Caco-2 (cell line): ENCODE results near the gene FAM9A. TPM values are rescaled to one million over a fixed set of nuclear protein-coding genes. Genes with fewer than 3 reads are reported as not detected.
"Not testable (repeated sequence)": the region's sequence is repeated elsewhere in the genome, so short reads cannot be mapped to it uniquely, and the experiment has no call there.

Source experiments
- BruUV-seq: library from RNA; stranded (reverse); fragments of 400-500 nt; replicated peaks from 2 replicates; lab custom pipeline; 2021; lab: Mats Ljungman, UMichigan
- CTCF ChIA-PET: fragments of 300-600 bp; sonication (Branson Sonifier 250); formaldehyde crosslinking; loops from one replicate; lab custom pipeline; 2022; ENCODE audit warnings: antibody characterized with exemption; lab: Charles Lee
- POLR2A ChIA-PET: fragments of 300-600 bp; sonication (Branson Sonifier 250); formaldehyde crosslinking; loops from one replicate; lab custom pipeline; 2022; ENCODE audit warnings: antibody characterized with exemption; lab: Charles Lee
- DNase-seq, 2 experiments: peaks; one replicate each; pipeline versions ENCODE4 v3.0.0 to v3.0.0-alpha.2; 2020 to 2022
- H3K27me3 ChIP-seq: replicated peaks from 2 replicates; pipeline ENCODE4 v1.6.0; 2011; ENCODE audit warnings: low read length; ENCODE audit not compliant: control insufficient read depth, insufficient read depth
- H3K36me3 ChIP-seq: 2 replicates; pipeline ENCODE4 v1.5.1; 2011; ENCODE audit warnings: low read length; ENCODE audit not compliant: control insufficient read depth, insufficient read depth
- H3K4me1 ChIP-seq: fragments of 250-450 bp; sonication (Bioruptor Pico); 2 replicates; pipeline ENCODE4 v1.5.1; 2020; ENCODE audit warnings: mild to moderate bottlenecking
- H3K4me3 ChIP-seq: 2 replicates; pipeline ENCODE4 v1.5.1; 2011; ENCODE audit warnings: low read depth, mild to moderate bottlenecking, control low read depth, low read length
- H3K9me3 ChIP-seq: fragments of 250-450 bp; sonication (Bioruptor Pico); 2 replicates; pipeline ENCODE4 v1.5.1; 2020; ENCODE audit warnings: mild to moderate bottlenecking, moderate library complexity
- H3K27ac Mint-ChIP-seq: one replicate; pipeline ENCODE4 v1.8.0; 2022; ENCODE audit warnings: mixed read lengths; ENCODE audit not compliant: unreplicated experiment
- H3K27me3 Mint-ChIP-seq: one replicate; pipeline ENCODE4 v1.8.0; 2022; ENCODE audit warnings: mixed read lengths; ENCODE audit not compliant: insufficient read depth, unreplicated experiment
- H3K36me3 Mint-ChIP-seq: one replicate; pipeline ENCODE4 v1.8.0; 2022; ENCODE audit warnings: mild to moderate bottlenecking, mixed read lengths; ENCODE audit not compliant: insufficient read depth, unreplicated experiment
- H3K4me1 Mint-ChIP-seq: one replicate; pipeline ENCODE4 v1.8.0; 2022; ENCODE audit warnings: low read depth, mixed read lengths; ENCODE audit not compliant: unreplicated experiment
- H3K4me3 Mint-ChIP-seq: one replicate; pipeline ENCODE4 v1.8.0; 2022; ENCODE audit warnings: mild to moderate bottlenecking, moderate library complexity, mixed read lengths; ENCODE audit not compliant: unreplicated experiment
- H3K9me3 Mint-ChIP-seq: one replicate; pipeline ENCODE4 v1.8.0; 2022; ENCODE audit warnings: mixed read lengths; ENCODE audit not compliant: unreplicated experiment
- intact Hi-C: fragments of 100-400 bp; cut with micrococcal nuclease; formaldehyde crosslinking; loops from one replicate; pipeline ENCODE4 v1.10.0; 2022; ENCODE audit not compliant: unreplicated experiment
- total RNA-seq: library from RNA; stranded (reverse); gene quantifications from 2 replicates; pipeline ENCODE4 v1.2.3, GENCODE V29; 2022
- TF ChIP-seq, protein P1 (sequence below), 2 experiments: fragments of 200-600 bp in 1 of 2; IDR thresholded peaks; 1 replicate in 1 of 2; 2 replicates in 1 of 2; pipeline versions ENCODE4 v1.5.1 to v1.8.0; 2011 to 2022; ENCODE audit warnings: antibody characterized with exemption in 1 of 2, control low read depth in 1 of 2, inconsistent platforms in 1 of 2, low read depth in 1 of 2, low read length in 1 of 2, mild to moderate bottlenecking in 1 of 2, moderate library complexity in 1 of 2; ENCODE audit not compliant: insufficient read depth in 1 of 2, severe bottlenecking in 1 of 2, unreplicated experiment in 1 of 2

Gene FAM9A
- total RNA-seq, 1 experiment from 2014 or later = not detected

DNA sequence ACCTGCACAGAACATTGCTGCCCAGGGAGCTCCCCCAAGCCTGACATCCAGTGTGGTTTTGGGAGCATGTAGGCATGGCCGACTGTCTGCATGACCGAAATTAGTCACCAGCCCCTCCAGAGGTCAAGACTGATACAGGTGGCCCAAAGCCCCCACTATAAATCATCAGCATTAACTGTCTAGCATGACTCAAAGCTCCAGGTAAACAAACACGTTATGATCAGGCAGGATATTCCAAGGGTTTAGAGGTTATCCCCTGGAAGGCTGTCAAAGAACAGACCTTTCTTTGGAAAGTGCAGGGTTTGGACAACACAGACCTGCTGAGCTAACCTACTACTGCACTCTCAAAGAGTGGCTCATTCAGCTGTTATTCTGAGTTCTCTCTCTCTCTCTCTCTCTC is 2.1 kb upstream of the FAM9A start:
- H3K27ac Mint-ChIP-seq = no peak overlapping the region
- Histone ChIP-seq H3K4me1 (no peaks in the 10 kb centered on the region), H3K36me3 (no peaks in the 10 kb centered on the region), H3K4me3 (no peak overlapping the region), H3K27me3 (no peaks in the 10 kb centered on the region), H3K9me3 (no peaks in the 10 kb centered on the region)
- intact Hi-C loops = no loop called here
- DNase-seq = no peak
- BruUV-seq = no TSS peak
- no peak overlapping the region for H3K4me3 Mint-ChIP-seq
- H3K9me3 Mint-ChIP-seq = no peaks in the 10 kb centered on the region
- H3K4me1 Mint-ChIP-seq = no peaks in the 10 kb centered on the region
- no peaks in the 10 kb centered on the region for H3K36me3 Mint-ChIP-seq
- POLR2A ChIA-PET = no interaction called here
- peaks cover 21% of the 10 kb centered on the region for H3K27me3 Mint-ChIP-seq
- CTCF ChIA-PET = no interaction called here
- TF ChIP-seq, protein P1, sequence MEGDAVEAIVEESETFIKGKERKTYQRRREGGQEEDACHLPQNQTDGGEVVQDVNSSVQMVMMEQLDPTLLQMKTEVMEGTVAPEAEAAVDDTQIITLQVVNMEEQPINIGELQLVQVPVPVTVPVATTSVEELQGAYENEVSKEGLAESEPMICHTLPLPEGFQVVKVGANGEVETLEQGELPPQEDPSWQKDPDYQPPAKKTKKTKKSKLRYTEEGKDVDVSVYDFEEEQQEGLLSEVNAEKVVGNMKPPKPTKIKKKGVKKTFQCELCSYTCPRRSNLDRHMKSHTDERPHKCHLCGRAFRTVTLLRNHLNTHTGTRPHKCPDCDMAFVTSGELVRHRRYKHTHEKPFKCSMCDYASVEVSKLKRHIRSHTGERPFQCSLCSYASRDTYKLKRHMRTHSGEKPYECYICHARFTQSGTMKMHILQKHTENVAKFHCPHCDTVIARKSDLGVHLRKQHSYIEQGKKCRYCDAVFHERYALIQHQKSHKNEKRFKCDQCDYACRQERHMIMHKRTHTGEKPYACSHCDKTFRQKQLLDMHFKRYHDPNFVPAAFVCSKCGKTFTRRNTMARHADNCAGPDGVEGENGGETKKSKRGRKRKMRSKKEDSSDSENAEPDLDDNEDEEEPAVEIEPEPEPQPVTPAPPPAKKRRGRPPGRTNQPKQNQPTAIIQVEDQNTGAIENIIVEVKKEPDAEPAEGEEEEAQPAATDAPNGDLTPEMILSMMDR (IDR thresholded peaks at IDR 0.05; ENCODE audit: insufficient read depth in 1 of 2, low read depth in 1 of 2, low read length in 1 of 2, severe bottlenecking in 1 of 2, unreplicated experiment in 1 of 2) = no peak

DNA sequence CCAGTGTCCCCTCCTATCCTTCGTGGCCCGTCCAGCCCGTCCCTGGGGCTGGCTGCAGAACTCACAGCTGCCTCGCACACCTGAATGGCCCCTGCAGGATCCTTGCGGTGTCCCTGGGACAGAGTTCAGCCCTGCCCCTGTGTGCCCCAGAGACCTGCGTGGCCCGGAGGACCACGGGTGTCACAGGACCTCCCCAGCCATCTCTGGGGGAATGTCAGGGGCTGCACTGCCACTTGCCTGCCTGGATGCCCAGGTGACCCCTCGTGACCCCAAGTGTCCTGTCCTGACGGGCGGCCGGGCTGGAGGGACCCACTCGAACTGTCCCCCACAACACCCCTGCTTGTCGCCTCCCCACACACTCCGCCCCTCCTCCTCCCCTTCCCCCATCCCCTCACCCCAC is 832 bp downstream of the FAM9A start:
- H3K4me3 Mint-ChIP-seq, BruUV-seq, H3K27me3 ChIP-seq, H3K4me1 ChIP-seq, H3K27me3 Mint-ChIP-seq, H3K4me1 Mint-ChIP-seq, H3K36me3 Mint-ChIP-seq, intact Hi-C loops, CTCF ChIA-PET, H3K9me3 ChIP-seq, DNase-seq, H3K9me3 Mint-ChIP-seq, H3K27ac Mint-ChIP-seq, H3K4me3 ChIP-seq, H3K36me3 ChIP-seq, POLR2A ChIA-PET: not testable (repeated sequence)

DNA sequence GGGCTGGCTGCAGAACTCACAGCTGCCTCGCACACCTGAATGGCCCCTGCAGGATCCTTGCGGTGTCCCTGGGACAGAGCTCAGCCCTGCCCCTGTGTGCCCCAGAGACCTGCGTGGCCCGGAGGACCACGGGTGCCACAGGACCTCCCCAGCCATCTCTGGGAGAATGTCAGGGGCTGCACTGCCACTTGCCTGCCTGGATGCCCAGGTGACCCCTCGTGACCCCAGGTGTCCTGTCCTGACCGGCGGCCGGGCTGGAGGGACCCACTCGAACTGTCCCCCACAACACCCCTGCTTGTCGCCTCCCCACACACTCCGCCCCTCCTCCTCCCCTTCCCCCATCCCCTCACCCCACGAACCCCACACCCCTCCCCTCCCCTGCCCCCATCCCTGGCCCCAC is 1.9 kb downstream of the FAM9A start:
- intact Hi-C loops, H3K36me3 Mint-ChIP-seq, H3K27me3 ChIP-seq, CTCF ChIA-PET, H3K4me1 Mint-ChIP-seq, H3K36me3 ChIP-seq, BruUV-seq, H3K9me3 ChIP-seq, H3K27ac Mint-ChIP-seq, H3K4me1 ChIP-seq, H3K4me3 Mint-ChIP-seq, H3K9me3 Mint-ChIP-seq, POLR2A ChIA-PET, H3K4me3 ChIP-seq, DNase-seq: not testable (repeated sequence)
- H3K27me3 Mint-ChIP-seq = peaks cover 16% of the 10 kb centered on the region

DNA sequence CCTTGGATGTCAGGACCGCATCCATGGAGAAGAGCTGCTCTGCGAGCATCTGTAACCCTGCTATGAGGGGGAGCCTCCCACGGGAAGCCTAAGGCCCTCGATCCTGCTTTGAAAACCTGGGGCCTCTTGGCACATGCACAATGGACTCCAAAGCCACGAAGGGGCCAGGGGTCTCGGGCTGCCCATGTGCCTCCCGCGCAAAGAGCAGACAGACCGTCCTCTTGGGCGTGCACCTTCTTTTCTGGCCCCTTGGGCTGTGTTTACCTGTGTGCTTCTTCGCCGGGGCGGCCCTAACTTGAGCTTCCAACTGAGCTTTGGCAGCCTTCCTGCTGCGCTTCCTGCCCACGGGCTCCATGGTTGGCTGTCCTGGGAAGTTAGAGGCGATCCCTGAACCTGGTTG is 2.5 kb downstream of the FAM9A start:
- H3K4me3 ChIP-seq, H3K36me3 Mint-ChIP-seq, DNase-seq, H3K4me1 ChIP-seq, BruUV-seq, H3K27me3 ChIP-seq, H3K9me3 ChIP-seq, intact Hi-C loops, H3K27ac Mint-ChIP-seq, H3K4me1 Mint-ChIP-seq, POLR2A ChIA-PET, H3K36me3 ChIP-seq, H3K4me3 Mint-ChIP-seq, H3K9me3 Mint-ChIP-seq, CTCF ChIA-PET: not testable (repeated sequence)
- peaks cover 19% of the 10 kb centered on the region for H3K27me3 Mint-ChIP-seq

DNA sequence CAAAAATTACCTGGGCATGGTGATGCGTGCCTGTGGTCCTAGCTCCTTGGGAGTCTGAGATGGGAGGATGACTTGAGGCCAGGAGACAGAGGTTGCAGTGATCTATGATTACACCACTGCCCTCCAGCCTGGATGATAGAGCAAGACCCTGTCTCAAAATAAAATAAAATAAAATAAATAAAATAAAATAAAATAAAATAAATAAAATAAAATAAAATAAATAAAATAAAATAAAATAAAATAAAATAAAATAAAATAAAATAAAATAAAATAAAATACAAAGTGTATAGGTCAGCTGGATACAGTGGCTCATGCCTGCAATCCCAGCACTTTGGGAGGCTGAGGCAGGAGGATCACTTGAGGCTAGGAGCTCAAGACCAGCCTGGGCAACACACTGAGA is 14.1 kb downstream of the FAM9A start:
- DNase-seq, H3K27ac Mint-ChIP-seq, BruUV-seq, H3K27me3 Mint-ChIP-seq, CTCF ChIA-PET, H3K4me1 Mint-ChIP-seq, H3K36me3 Mint-ChIP-seq, intact Hi-C loops, H3K9me3 Mint-ChIP-seq, H3K9me3 ChIP-seq, POLR2A ChIA-PET, H3K4me3 ChIP-seq, H3K36me3 ChIP-seq, H3K27me3 ChIP-seq, H3K4me1 ChIP-seq, H3K4me3 Mint-ChIP-seq: not testable (repeated sequence)
